SH-SY5Y (cell line): ENCODE data around the gene SHANK2.

ENCODE experiments used
- GATA2 ChIP-seq: IDR thresholded peaks from 2 replicates; pipeline ENCODE4 v1.6.1; 2011; ENCODE audit warnings: mild to moderate bottlenecking, low read depth, low read length
- GATA3 ChIP-seq: IDR thresholded peaks from 2 replicates; pipeline ENCODE4 v1.6.1; 2011; ENCODE audit warnings: low read depth, mild to moderate bottlenecking, low read length, moderate library complexity

Gene SHANK2

DNA sequence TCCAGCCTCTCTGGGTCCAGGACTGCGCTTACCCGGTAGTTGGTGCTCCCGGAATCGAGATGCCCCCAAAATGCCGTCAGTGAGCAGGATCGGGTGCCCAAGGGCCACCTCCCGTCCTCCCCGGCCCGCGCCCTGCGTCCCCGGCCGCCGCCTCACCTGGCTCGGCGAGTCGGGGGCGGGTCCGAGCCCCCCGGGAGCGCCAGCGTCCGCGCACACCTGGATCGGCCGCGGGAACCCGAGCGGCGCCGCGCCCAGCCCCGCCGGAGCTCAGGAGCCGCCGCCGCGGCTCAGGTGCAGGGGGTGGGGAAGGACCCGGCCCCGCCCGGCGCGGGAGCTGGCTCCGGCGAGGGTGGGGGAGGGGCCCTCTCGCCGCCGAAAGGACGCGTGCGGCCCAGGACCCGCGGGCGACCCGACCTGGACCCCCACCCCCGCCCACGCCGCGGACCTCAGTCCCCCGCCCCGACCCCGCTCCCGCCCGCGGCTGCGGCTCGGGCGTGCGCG, at the start of gene SHANK2:
Gene SHANK2, minus strand, starts transcription at position 309 of the 501 bp plus-strand sequence. CDS start 105,251 bp downstream, outside the sequence.
- no peak for TF ChIP-seq GATA2
- no peak for TF ChIP-seq GATA3

DNA sequence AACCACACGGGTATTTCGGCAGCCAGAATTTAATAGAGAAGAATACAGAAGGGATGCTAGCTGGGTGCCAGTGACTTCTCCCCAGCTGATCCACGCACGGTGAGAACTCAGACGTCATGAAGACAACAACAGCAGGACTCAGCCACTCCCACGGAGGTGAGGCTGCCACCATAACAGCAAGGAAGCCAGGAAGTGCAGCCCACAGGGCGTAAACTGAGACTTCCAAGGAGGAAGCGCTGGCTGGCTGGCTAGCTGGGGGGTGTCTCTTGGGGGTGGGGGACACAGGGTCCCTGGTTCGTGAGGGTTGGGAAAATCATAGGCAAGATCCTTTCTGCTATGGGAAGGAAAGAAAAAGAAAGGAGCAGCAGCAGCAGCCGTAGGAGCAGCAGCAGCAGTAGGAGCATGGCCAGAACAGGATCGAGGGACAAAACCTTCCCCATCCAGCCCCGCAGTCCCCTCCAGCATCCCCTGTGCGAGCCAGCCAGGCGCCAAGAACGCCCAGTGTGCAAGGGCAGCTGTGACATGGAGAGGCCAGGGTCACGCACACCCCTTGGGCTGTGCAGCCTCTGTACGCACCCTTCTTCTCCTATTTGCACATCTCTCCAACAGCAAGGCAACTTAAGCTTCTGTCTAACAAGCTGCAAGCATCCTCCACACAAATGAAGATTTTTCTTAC, 49.6 kb upstream of the SHANK2 start:
- TF ChIP-seq GATA2 (no peak), GATA3 (no peak)

DNA sequence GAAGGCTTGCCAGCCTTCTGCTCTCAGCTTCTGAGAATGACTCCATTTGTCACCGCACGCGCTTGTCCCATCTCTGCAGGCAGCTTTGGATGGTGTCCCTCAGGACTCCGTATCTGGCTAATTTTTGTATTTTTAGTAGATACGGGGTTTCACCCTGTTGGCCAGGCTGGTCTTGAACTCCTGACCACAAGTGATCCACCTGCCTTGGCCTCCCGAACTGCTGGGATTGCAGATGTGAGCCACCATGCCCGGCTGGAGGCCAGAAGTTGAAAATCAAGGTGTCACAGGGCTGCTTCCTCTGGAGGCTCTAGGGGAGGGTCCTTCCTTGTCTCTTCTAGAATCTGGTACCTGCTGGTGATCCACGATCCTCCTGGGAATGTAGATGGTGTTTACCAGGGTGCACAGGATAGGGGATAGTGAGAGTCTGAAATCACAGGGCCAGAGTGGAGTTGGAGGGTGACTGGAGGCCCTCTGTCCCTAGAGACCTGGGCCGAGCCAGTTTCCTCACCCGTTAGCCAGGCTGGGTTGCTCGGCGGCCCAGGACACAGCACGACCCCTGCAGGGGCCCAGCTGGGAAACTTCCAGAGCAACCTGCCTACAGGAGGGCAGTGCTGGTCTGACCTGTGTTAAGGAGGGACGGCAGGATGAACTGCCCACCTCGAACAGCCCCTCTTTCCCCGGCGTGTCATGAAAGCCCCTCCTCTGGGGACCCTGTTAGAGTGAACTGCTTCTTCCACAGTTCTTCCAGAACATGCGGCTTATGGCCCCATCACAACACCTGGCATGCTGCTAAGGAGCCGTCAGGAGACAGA, 48.9 kb upstream of the SHANK2 start:
- no peak for TF ChIP-seq GATA2

DNA sequence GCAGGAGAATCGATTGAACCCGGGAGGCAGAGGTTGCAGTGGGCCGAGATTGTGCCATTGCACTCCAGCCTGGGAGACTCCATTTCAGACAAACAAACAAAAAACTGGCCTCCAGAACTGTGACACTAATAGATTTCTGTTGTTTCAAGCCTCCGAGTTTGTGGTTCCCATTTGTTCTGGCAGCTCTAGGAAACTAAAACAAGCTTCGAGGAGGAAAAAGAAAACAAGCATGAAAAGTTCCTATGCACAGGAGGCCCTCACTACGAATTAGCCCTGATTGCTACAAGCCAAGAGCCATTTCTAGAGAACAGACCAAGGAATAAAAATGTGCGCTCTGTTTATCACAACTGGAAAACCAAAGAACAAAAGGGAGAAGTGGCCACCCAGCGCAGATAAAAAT, 47.8 kb upstream of the SHANK2 start:
- TF ChIP-seq GATA3 = no peak
- no peak for TF ChIP-seq GATA2

DNA sequence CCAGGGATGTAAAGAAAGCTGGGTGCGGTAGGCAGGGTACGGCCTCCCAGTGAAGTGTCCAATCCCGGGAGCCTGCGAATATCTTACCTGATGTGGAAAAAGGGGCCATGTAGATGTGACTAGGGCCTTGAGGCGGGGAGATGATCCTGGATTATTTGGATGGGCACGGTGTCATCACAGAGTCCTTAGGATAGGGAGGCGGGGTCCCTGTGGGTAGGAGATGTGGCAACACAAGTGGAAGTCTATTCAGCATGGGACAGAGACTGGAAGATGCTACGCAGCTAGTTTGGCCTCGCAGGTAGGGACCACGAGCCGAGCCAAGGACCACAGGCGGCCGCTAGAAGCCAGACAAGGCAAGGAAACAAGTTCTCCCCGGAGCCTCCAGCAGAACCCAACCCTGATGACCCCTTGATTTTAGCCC, 46.4 kb upstream of the SHANK2 start:
- TF ChIP-seq GATA2 (no peak), GATA3 (no peak)

DNA sequence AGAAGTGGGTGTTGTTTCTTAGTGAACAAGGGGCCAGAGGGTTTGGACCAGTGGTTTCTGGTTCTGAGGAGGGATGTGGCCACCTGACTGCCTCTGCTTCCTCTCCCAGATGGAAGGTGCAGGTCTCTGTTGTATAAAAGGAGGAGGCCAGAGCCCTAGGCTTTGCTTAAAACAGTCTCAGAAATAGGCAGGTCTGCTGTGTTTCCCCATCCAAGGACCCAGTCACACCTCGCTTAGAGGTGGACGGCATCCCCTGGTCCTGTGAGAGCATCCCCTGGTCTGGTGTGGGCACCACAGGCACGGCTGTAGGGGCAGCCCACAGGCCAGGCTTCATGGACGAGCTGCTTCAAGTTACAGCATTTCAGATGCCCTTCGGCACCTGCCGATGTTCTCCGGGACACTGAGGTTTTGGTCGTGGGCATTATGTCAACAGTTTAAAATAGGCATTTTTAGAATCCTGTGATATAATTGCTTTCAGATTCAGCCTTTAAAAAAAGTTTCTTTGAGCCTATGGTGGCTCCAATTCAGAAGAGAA, 45.7 kb upstream of the SHANK2 start:
- TF ChIP-seq GATA3 = no peak
- no peak for TF ChIP-seq GATA2

DNA sequence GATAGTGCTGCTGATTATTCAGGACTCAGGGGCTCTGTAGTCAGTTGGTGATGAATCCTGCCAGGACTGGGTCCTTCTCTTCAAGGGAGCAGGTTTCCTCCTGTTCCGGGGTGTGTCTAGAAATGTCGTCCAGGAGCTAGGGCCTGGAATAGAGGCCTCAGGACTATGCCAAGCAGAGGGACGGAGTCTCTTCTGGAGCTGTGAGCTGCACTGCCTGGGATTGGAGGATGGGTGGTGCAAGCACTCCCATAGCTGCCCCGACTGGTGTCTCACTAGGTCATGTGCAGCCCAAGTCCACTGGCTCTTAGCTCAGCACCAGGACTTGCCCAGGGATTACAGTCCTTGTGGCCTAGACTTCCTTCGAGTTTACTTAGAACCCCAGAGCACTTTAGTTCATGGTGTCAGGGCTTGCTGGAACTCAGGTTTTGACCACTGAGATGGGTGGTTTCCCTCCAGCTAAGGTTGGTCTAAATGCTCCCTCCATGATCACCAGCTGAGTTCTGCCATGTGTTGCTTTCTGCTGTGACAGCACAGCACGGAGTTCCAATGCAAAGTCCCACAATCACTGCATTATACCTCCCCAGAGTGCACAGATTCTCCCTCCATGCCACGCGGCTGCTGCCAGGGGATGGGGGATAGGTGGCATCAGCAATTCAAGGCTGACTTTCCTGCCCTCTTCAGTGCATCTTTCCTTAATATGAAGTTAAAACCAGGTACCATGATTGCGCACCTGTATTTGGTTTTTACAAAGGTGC, 42.6 kb upstream of the SHANK2 start:
- TF ChIP-seq GATA2 = no peak
- no peak for TF ChIP-seq GATA3

DNA sequence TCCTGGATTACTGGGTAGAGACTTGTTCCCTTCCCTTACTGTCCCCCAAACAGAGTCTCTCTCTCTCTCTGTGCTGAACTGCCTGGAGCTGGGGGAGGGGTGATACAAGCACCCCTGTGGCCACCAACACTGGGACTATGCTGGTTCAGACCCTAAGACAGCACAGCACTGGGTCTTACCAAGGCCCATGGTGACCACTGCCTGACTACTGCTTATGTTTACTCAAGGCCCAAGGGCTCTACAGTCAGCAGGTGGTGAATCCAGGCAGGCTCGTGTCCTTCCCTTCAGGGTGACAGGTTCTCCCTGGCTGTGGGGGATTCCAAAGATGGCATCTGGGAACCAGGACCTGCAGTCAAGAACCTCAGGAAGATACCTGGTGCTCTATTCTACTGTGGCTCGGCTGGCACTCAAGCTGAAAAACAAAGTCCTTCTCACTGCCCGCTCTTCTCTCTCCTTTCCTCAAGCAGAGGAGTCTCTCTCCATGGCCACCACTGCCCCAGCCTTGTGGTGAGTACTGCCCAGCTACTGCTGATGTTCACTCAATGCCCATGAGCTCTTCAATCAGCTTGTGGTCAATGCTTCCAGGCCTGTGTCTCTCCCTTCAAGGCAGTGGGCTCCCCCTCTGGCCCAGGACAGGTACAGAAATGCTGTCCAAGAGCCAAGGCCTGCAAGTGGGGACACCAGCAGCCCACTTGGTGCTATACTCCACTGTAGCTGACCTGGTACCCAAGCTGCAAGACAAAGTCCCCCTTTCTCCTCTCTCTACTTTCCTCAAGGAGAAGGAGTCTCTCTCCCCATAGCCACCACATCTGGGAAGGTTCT, 41.8 kb upstream of the SHANK2 start:
- TF ChIP-seq GATA3 = no peak
- TF ChIP-seq GATA2 = no peak

DNA sequence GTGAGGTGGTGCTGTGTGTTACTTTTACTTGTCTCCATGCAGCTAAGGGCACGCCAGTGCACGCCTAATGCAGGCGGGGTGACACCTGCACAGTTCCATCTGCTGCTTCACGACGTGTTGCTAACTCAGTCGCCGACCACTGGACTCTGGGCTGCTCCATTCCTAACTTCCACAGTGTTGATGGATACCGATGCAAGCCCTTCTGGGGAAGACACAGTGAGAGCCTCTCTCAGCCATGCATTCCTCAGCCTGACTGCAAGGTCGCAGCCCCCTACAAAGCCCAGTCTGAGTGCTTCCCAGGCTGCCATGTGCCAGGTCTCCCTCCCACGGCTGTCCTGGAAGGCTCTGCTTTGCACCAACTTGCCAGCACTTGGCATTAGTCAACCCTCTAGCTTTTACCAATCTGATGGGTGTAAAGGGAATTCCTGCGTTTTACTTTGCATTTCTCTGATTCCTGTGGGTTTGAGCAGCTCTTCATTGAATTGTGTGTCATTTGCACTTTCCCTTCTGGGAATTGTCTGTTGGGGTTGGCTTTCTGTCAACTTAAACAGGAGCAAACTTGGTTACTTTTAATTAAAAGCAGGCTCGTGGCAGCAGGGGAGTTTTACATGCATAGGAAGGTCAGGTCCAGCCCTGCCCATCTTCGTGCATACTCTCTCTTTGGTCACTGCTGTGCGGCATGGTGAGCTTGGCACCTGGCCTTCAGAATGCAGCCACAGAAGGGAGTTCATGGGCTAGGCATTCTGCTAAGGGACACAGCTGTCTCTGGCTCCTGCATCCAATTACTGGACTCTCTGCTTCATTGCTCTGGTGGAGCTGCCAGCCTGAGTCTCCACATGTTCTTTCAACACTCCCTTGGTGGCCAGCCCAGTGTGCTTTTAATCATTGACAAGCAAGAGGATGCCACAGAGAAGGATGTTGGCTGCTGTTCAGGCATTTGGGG, 34.6 kb upstream of the SHANK2 start:
- TF ChIP-seq GATA2 (no peak), GATA3 (no peak)

DNA sequence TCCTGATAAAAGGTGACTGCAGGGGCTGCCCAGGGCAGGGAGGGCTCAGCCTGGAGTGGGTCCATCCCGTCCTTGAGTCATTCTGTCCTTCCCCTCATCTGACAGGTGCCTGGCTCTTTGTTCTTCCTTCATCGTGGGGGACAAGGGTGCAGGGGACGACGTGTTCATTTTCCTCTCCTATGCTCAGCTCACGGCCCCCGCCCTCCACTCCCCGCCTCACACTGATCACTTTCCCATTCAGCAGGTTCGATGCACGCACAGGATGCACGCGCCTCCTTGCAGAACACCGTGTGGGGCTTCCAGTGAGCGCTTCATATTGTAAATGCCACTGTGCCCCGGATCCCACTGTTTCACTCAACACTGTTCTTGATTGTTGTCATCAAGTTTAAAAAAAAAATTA, 32.7 kb upstream of the SHANK2 start:
- TF ChIP-seq GATA3 (no peak), GATA2 (no peak)

DNA sequence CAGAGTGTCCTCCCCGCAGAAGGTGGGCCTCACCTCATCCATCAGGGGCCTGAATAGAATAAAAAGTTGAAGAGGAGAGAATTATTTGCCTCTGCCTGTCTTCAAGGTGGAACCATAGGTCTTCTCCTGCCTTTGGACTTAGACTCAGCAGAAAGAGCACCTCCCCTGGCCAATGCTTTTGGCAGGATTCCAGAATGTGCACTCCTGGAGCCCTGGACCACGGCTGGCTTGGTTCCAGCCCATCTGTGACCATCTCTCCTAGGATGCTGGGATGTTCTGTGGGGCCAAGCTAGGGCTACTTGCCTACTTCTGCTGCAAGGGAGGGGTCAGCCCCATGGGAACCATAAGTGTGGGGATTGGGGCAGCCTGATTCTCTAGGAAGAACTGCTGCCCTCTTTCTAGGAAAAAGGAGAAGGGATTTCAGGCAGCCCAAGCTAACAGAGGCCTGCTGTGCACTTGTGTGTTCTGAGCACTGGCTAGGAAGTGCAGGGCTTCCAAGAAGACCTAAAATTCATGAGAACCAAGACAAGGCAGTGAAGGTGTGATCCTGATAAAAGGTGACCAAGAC, 32.2 kb upstream of the SHANK2 start:
- TF ChIP-seq GATA2 = no peak
- no peak for TF ChIP-seq GATA3

DNA sequence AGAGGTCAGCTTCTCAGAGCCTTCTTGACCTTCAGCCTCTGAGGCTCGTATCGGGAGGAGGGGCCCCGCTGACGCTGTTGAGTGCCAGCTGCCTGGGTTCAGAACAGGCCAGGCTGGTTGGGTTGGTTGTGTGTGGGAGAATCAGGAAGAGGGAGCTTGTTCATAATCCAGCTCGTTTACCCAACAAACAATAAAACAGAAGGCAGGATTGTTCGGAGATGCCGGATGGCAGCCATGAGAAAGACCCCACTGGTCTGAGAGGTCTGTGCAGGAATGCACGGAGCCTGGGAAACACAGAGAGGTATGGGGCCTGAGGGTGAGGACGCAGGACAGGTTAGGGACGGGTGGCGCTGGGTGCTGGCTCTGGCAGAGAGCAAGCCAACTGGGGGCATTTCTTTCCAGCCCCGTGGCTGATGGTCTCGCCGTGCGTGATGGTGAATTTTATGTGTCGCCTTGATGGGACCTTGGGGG, 31.6 kb upstream of the SHANK2 start:
- TF ChIP-seq GATA2 = no peak
- TF ChIP-seq GATA3 = no peak
